Uterus (tissue), 4 donors: ENCODE measurements around the gene COA1. TPM values are rescaled to one million over a fixed set of nuclear protein-coding genes. Genes with fewer than 3 reads are reported as not detected.

Source experiments
- DNase-seq, 2 donors: peaks; one replicate each; pipeline ENCODE4 v3.0.0-alpha.2; 2019 to 2020
- H3K27ac ChIP-seq, 2 donors: fragments of 200-600 bp; sonication (generic); 1 replicate in 1 of 2; 2 replicates in 1 of 2; pipeline ENCODE4 v1.5.1; 2016 to 2018
- H3K27me3 ChIP-seq, 2 donors: fragments of 200-600 bp; sonication (generic); one replicate each; pipeline ENCODE4 v1.5.1; 2018 to 2019; ENCODE audit warnings: control low read depth in 1 of 2
- H3K36me3 ChIP-seq, 2 donors: fragments of 200-600 bp; sonication (generic); one replicate each; pipeline ENCODE4 v1.5.1; 2019; ENCODE audit warnings: control low read depth in 1 of 2
- H3K4me1 ChIP-seq, 2 donors: fragments of 200-600 bp; sonication (generic); one replicate each; pipeline ENCODE4 v1.5.1; 2018 to 2019; ENCODE audit warnings: control low read depth in 1 of 2
- H3K4me3 ChIP-seq, 2 donors: fragments of 200-600 bp; sonication (generic); 1 replicate in 1 of 2; 2 replicates in 1 of 2; pipeline ENCODE4 v1.5.1; 2018 to 2019; ENCODE audit warnings: mild to moderate bottlenecking in 1 of 2
- H3K9me3 ChIP-seq, 2 donors: fragments of 200-600 bp; sonication (generic); one replicate each; pipeline ENCODE4 v1.5.1; 2019; ENCODE audit warnings: control low read depth in 1 of 2
- CTCF ChIP-seq, 4 experiments: fragments of 200-600 bp in 2 of 4; fragments of 450-650 bp in 2 of 4; sonication (generic) in 2 of 4; IDR thresholded peaks; one replicate each; pipeline ENCODE4 v1.5.1; 2016 to 2019; ENCODE audit warnings: antibody characterized with exemption in 4 of 4, mild to moderate bottlenecking in 2 of 4, moderate library complexity in 1 of 4
- POLR2A ChIP-seq, 2 donors: fragments of 450-650 bp; IDR thresholded peaks; one replicate each; pipeline ENCODE4 v1.6.1; 2016; ENCODE audit warnings: antibody characterized with exemption in 2 of 2, mild to moderate bottlenecking in 1 of 2, moderate library complexity in 1 of 2
- intact Hi-C: fragments of 100-400 bp; cut with DNase I; formaldehyde crosslinking; loops from one replicate; pipeline ENCODE4 v1.15.1; 2023; ENCODE audit warnings: low total_unique reads
- total RNA-seq, 4 donors: library from RNA; depleted of rRNA in 3 of 4; stranded (reverse); fragments of >200 nt in 3 of 4; gene quantifications; one replicate each; pipeline versions ENCODE4 v1.1.0 to v1.2.4, GENCODE V29; 2014 to 2023
- donor health status: DM: yes; HTN: yes; CAD: no.

The COA1 gene
- total RNA-seq, 4 donors from 2014 or later, result 30.0 to 83.6 (median 76.6) TPM

DNA sequence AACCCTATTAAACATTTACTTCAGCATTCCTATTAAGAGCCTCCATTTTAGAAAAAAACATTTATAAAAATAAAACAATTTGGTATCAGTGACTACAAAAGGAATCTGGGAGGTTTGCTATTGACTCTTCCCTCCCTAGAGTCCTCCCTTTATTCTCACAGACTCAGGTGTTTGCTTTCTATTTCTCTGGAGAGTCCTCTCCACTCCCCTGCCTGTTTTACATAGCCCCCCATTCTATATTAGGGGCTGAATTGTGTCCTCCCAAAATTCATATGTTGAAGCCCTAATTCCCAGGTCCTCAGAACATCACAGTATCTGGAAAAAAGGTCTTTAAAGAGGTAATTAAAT is 69.8 kb downstream of the COA1 start:
- intact Hi-C loops, result no loop called here
- Histone ChIP-seq H3K27ac (no peak overlapping the region), H3K9me3 (no peaks in the 10 kb centered on the region), H3K4me3 (no peak overlapping the region), H3K4me1 (no peaks in the 10 kb centered on the region), H3K36me3 (no peaks in the 10 kb centered on the region), H3K27me3 (no peaks in the 10 kb centered on the region)
- TF ChIP-seq CTCF (IDR thresholded peaks at IDR 0.05) (no peak), POLR2A (IDR thresholded peaks at IDR 0.05) (no peak)
- DNase-seq, result no peak

DNA sequence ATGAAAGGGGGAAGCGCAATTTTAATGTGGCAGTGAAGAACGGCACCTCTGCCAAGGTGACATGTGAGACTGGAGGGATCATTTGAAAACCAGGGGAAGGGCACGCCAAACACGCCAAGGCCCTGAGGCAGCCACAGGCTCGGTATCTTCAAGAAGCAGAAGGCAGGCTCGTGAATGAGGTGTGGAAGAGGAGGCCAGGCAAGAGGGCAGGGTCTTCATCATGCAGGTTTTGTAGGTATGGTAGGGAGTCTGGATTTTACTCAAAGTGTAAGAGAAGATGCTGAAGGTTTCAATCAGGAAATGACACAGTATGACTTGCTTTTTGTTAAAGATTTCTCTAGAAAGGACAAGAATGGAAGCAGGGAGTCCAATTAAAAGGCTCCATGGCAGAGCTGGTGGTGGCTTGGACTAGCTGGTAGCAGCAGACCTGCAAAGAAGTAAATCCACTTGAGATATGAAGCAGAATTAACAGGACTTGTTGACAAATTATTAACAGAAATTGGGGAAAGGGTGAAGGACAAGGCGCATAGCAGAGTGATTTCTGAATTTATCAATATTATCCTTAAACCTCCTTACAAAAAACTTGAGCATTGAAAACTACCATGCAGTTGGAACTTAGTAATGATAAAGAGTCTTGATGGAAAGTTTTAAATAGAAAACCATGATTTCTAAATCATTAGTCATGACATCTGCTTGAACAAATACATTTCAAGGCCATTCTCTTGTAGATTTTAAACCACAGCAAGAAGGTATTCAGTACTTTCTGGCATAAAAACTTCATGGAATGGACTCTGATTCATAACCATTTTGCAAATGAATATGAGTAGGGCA is 70.4 kb downstream of the COA1 start:
- Histone ChIP-seq H3K36me3 (no peaks in the 10 kb centered on the region), H3K4me3 (no peak overlapping the region), H3K27ac (peak overlapping the region; percentile 6 to 33), H3K9me3 (no peaks in the 10 kb centered on the region), H3K4me1 (no peaks in the 10 kb centered on the region), H3K27me3 (no peaks in the 10 kb centered on the region)
- no peak for DNase-seq
- TF ChIP-seq POLR2A (IDR thresholded peaks at IDR 0.05), result no peak
- TF ChIP-seq CTCF (IDR thresholded peaks at IDR 0.05), result no peak
- intact Hi-C loops, result no loop called here

DNA sequence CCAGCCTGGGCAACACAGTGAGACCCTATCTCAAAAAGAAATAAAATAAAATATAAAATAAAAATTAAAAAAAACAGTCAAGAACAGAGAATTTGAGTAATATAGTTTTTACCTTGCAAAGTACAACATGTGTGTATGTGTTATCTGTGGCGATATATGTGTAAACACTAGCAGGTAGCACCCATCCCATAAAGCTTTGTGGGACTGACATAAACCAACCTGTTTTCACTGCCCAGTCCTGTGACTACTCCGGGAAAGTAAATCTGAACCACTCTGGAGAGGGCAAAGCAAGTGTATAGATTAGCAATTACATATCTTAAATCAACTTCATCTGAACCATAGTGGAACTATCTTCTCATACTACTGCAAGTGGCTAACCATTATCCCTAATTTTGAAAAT is 72.3 kb downstream of the COA1 start:
- intact Hi-C loops, result no loop called here
- no peak for TF ChIP-seq CTCF (IDR thresholded peaks at IDR 0.05)
- no peak for TF ChIP-seq POLR2A (IDR thresholded peaks at IDR 0.05)
- H3K36me3 ChIP-seq, result no peaks in the 10 kb centered on the region
- no peaks in the 10 kb centered on the region for H3K4me1 ChIP-seq
- no peaks in the 10 kb centered on the region for H3K27me3 ChIP-seq
- H3K27ac ChIP-seq, result no peak overlapping the region
- no peaks in the 10 kb centered on the region for H3K9me3 ChIP-seq
- H3K4me3 ChIP-seq, result no peak overlapping the region
- no peak for DNase-seq

GRCh38 chr7:43655584-43655983 is 73.7 kb downstream of the COA1 start:
- H3K36me3 ChIP-seq, result no peaks in the 10 kb centered on the region
- H3K9me3 ChIP-seq, result no peaks in the 10 kb centered on the region
- no peak overlapping the region for H3K4me3 ChIP-seq
- intact Hi-C loops, result no loop called here
- TF ChIP-seq CTCF (IDR thresholded peaks at IDR 0.05) (no peak), POLR2A (IDR thresholded peaks at IDR 0.05) (no peak)
- no peaks in the 10 kb centered on the region for H3K27me3 ChIP-seq
- H3K27ac ChIP-seq, result no peak overlapping the region
- DNase-seq, result no peak
- peaks cover 0 to 8% of the 10 kb centered on the region in 2 donors for H3K4me1 ChIP-seq

DNA sequence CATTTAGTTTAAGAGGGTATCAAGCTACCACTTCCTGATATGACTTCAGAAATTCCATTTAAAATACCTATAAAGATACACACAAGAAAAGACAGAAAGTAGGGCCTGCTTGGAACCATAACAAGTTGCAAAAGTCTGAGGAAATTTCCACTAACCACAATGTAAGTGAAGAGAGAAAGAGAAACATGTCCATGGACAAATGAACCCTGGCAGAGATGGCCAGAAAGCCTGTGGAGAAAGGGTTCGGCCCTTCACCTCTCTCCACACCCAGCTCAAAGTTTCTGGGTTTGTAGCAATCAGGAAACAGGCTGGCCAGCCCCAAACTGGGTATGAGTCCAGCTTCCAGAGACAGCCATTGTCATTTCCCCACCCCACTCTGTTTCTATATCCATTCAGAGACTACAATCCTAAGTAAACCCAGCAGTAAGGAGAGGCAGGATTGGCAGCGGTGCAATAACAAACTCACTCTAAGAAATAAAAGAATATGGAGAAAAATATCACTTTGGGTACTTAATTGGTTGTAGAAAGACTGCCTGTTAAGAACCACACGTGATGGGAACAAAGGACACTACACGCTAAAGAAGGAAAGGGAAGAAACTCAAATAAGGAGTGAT is 75.3 kb downstream of the COA1 start:
- TF ChIP-seq POLR2A (IDR thresholded peaks at IDR 0.05) (no peak), CTCF (IDR thresholded peaks at IDR 0.05) (no peak)
- Histone ChIP-seq H3K27me3 (no peaks in the 10 kb centered on the region), H3K27ac (no peak overlapping the region), H3K36me3 (no peaks in the 10 kb centered on the region), H3K9me3 (no peaks in the 10 kb centered on the region), H3K4me1 (peaks cover 11 to 13% of the 10 kb centered on the region in 2 donors), H3K4me3 (no peak overlapping the region)
- no peak for DNase-seq
- intact Hi-C loops, result no loop called here
